ENCODE measurements around the gene MTCL1. TPM values are rescaled to one million over a fixed set of nuclear protein-coding genes. Genes with fewer than 3 reads are reported as not detected.

Gene MTCL1
- 54.9 and 60.6 TPM in 2 replicates for total RNA-seq (ENCODE audit: low replicate concordance)

- peak; percentile 31 for DNase-seq (ENCODE audit: low read depth)
- peak within 1 kb of the TSS; percentile 81 for H3K4me3 ChIP-seq (ENCODE audit: low read depth, low read length)
- no peak for TF ChIP-seq CTCF (IDR thresholded peaks at IDR 0.05; ENCODE audit: insufficient read depth, low read length)
Measured at GRCh38 chr18:8705238-8705960, at the start of gene MTCL1. TSS of gene MTCL1 (plus strand) at chr18:8705556. CDS start at chr18:8705661, 105 bp downstream.

GRCh38 chr18:8656232-8656631 is 49.1 kb upstream of the MTCL1 start:
- no peak for DNase-seq (ENCODE audit: low read depth)
- no peak for TF ChIP-seq CTCF (IDR thresholded peaks at IDR 0.05; ENCODE audit: insufficient read depth, low read length)
- H3K4me3 ChIP-seq (ENCODE audit: low read depth, low read length), result no peak overlapping the region

- no peak for DNase-seq (ENCODE audit: low read depth)
- TF ChIP-seq CTCF (IDR thresholded peaks at IDR 0.05; ENCODE audit: insufficient read depth, low read length), result no peak
- H3K4me3 ChIP-seq (ENCODE audit: low read depth, low read length), result no peak overlapping the region
Measured at GRCh38 chr18:8657050-8657820, 48.1 kb upstream of the MTCL1 start.

- DNase-seq (ENCODE audit: low read depth), result peak; percentile 37
- TF ChIP-seq CTCF (IDR thresholded peaks at IDR 0.05; ENCODE audit: insufficient read depth, low read length), result no peak
- no peak overlapping the region for H3K4me3 ChIP-seq (ENCODE audit: low read depth, low read length)
Measured at GRCh38 chr18:8657873-8658470, 47.4 kb upstream of the MTCL1 start.

GRCh38 chr18:8658858-8659485 is 46.4 kb upstream of the MTCL1 start:
- no peak overlapping the region for H3K4me3 ChIP-seq (ENCODE audit: low read depth, low read length)
- TF ChIP-seq CTCF (IDR thresholded peaks at IDR 0.05; ENCODE audit: insufficient read depth, low read length), result no peak
- DNase-seq (ENCODE audit: low read depth), result no peak

GRCh38 chr18:8659609-8660242 is 45.6 kb upstream of the MTCL1 start:
- H3K4me3 ChIP-seq (ENCODE audit: low read depth, low read length), result no peak overlapping the region
- DNase-seq (ENCODE audit: low read depth), result no peak
- TF ChIP-seq CTCF (IDR thresholded peaks at IDR 0.05; ENCODE audit: insufficient read depth, low read length), result no peak

All from fibroblast of the aortic adventitia (primary cell).